A549 (cell line): Measurements from ENCODE around the gene ABCA1.

Experiments used
- BHLHE40 ChIP-seq: IDR thresholded peaks from 2 replicates; pipeline ENCODE4 v1.6.1; 2012; ENCODE audit warnings: low read depth, low read length, inconsistent platforms
- CHD2 ChIP-seq: fragments of 150-350 bp; IDR thresholded peaks from 2 replicates; pipeline ENCODE4 v1.6.1; 2014; ENCODE audit warnings: low read length; ENCODE audit not compliant: partially characterized antibody
- EHMT2 ChIP-seq: fragments of 200-600 bp; sonication (generic); IDR thresholded peaks from 2 replicates; pipeline ENCODE4 v1.6.1; 2016; ENCODE audit warnings: antibody characterized with exemption, low read depth, mild to moderate bottlenecking, moderate library complexity
- EP300 ChIP-seq, 2 experiments: fragments of >200 bp; sonication (Bioruptor Twin); formaldehyde crosslinking; IDR thresholded peaks; 2 replicates in 1 of 2; 3 replicates in 1 of 2; pipeline ENCODE4 v1.6.1; 2016 to 2017
- JUN ChIP-seq, 2 experiments: fragments of >200 bp; sonication (Bioruptor Twin); formaldehyde crosslinking; IDR thresholded peaks; 2 replicates in 1 of 2; 3 replicates in 1 of 2; pipeline ENCODE4 v1.6.1; 2016 to 2017
- JUNB ChIP-seq: fragments of >200 bp; sonication (Bioruptor Twin); formaldehyde crosslinking; IDR thresholded peaks from 2 replicates; pipeline ENCODE4 v1.6.1; 2016
- POLR2A ChIP-seq: IDR thresholded peaks from 2 replicates; pipeline ENCODE4 v1.6.1; 2012; ENCODE audit warnings: mild to moderate bottlenecking, low read length
- POLR2AphosphoS2 ChIP-seq: conservative IDR thresholded peaks from 2 replicates; pipeline ENCODE4 v1.6.1; 2012; ENCODE audit warnings: low read length, improper control_type of control experiment, inconsistent platforms
- RCOR1 ChIP-seq: fragments of 150-350 bp; IDR thresholded peaks from 2 replicates; pipeline ENCODE4 v1.6.1; 2014; ENCODE audit warnings: antibody characterized with exemption, low read length, low read depth
- RNF2 ChIP-seq: fragments of 200-600 bp; sonication (generic); IDR thresholded peaks from 2 replicates; pipeline ENCODE4 v1.6.1; 2016; ENCODE audit warnings: low read depth, mild to moderate bottlenecking, antibody characterized with exemption, moderate library complexity, borderline replicate concordance
- TF ChIP-seq, protein P1 (sequence below): fragments of >200 bp; sonication (Bioruptor Twin); formaldehyde crosslinking; IDR thresholded peaks from 3 replicates; pipeline ENCODE4 v1.5.1; 2016
- TF ChIP-seq, protein P2 (sequence below): fragments of 250-450 bp; sonication (Bioruptor Pico); IDR thresholded peaks from 2 replicates; pipeline ENCODE4 v1.5.0; 2021; ENCODE audit warnings: mild to moderate bottlenecking, moderate library complexity, borderline replicate concordance
- TF ChIP-seq, protein P3 (sequence below): IDR thresholded peaks from 2 replicates; pipeline ENCODE4 v1.6.1; 2012

DNA sequence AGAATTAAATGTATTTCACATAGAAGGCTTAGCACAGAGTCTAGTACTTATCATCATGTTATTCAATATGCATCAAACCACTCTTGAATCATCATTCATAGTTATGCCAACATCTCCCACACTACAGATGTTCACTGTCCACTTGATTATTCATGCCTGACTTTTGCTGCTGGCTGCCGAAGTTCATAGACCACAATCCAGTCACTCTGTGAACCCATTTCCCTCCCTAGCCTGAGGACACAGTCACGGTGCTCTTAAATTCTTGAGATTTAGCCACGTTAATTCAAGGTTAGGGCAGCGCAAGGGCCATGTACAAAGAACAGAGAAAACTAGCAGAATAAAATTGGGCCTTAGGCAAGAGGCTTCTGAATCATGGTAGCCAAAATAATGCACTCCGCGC, 32.4 kb downstream of the ABCA1 start:
- no peak for TF ChIP-seq EP300 (IDR thresholded peaks at IDR 0.05)
- TF ChIP-seq POLR2A = no peak
- no peak for TF ChIP-seq BHLHE40
- no peak for TF ChIP-seq POLR2AphosphoS2
- TF ChIP-seq JUNB = no peak
- TF ChIP-seq, protein P1, sequence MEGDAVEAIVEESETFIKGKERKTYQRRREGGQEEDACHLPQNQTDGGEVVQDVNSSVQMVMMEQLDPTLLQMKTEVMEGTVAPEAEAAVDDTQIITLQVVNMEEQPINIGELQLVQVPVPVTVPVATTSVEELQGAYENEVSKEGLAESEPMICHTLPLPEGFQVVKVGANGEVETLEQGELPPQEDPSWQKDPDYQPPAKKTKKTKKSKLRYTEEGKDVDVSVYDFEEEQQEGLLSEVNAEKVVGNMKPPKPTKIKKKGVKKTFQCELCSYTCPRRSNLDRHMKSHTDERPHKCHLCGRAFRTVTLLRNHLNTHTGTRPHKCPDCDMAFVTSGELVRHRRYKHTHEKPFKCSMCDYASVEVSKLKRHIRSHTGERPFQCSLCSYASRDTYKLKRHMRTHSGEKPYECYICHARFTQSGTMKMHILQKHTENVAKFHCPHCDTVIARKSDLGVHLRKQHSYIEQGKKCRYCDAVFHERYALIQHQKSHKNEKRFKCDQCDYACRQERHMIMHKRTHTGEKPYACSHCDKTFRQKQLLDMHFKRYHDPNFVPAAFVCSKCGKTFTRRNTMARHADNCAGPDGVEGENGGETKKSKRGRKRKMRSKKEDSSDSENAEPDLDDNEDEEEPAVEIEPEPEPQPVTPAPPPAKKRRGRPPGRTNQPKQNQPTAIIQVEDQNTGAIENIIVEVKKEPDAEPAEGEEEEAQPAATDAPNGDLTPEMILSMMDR = no peak
- TF ChIP-seq, protein P2, sequence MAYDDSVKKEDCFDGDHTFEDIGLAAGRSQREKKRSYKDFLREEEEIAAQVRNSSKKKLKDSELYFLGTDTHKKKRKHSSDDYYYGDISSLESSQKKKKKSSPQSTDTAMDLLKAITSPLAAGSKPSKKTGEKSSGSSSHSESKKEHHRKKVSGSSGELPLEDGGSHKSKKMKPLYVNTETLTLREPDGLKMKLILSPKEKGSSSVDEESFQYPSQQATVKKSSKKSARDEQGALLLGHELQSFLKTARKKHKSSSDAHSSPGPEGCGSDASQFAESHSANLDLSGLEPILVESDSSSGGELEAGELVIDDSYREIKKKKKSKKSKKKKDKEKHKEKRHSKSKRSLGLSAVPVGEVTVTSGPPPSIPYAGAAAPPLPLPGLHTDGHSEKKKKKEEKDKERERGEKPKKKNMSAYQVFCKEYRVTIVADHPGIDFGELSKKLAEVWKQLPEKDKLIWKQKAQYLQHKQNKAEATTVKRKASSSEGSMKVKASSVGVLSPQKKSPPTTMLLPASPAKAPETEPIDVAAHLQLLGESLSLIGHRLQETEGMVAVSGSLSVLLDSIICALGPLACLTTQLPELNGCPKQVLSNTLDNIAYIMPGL (CRISPR knock-in tag) = no peak
- no peak for TF ChIP-seq CHD2
- TF ChIP-seq RNF2 = no peak
- TF ChIP-seq RCOR1 = no peak
- TF ChIP-seq, protein P3, sequence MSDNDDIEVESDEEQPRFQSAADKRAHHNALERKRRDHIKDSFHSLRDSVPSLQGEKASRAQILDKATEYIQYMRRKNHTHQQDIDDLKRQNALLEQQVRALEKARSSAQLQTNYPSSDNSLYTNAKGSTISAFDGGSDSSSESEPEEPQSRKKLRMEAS = no peak
- TF ChIP-seq EHMT2 = no peak
- TF ChIP-seq JUN (IDR thresholded peaks at IDR 0.05) = no peak
